Measurements from ENCODE around the gene CNNM3.
A peak's percentile ranks its signal among the peaks of the same experiment; 100 is the strongest.

Gene CNNM3

GRCh38 chr2:96853321-96853720 lies 37.3 kb downstream of the CNNM3 start:
- H3K4me2 ChIP-seq (ENCODE audit: low read depth, low read length, poor library complexity, severe bottlenecking): no peak overlapping the region
- H4K20me1 ChIP-seq (ENCODE audit: low read depth, low read length): no peaks in the 10 kb centered on the region
- no peaks in the 10 kb centered on the region for H3K36me3 ChIP-seq (ENCODE audit: low read length)
- H3K9me2 ChIP-seq (replicated peaks; ENCODE audit: insufficient read depth, low read length): no peaks in the 10 kb centered on the region
- H3K9me3 ChIP-seq (ENCODE audit: insufficient read depth, low read length): no peaks in the 10 kb centered on the region
- H3F3A ChIP-seq (ENCODE audit: insufficient read depth): no peaks in the 10 kb centered on the region
- H3K27ac ChIP-seq (ENCODE audit: low read depth, low read length): no peak overlapping the region
- no peak for TF ChIP-seq EZH2phosphoT487 (conservative IDR thresholded peaks at IDR 0.05; ENCODE audit: low read length)
- TF ChIP-seq, protein P1, sequence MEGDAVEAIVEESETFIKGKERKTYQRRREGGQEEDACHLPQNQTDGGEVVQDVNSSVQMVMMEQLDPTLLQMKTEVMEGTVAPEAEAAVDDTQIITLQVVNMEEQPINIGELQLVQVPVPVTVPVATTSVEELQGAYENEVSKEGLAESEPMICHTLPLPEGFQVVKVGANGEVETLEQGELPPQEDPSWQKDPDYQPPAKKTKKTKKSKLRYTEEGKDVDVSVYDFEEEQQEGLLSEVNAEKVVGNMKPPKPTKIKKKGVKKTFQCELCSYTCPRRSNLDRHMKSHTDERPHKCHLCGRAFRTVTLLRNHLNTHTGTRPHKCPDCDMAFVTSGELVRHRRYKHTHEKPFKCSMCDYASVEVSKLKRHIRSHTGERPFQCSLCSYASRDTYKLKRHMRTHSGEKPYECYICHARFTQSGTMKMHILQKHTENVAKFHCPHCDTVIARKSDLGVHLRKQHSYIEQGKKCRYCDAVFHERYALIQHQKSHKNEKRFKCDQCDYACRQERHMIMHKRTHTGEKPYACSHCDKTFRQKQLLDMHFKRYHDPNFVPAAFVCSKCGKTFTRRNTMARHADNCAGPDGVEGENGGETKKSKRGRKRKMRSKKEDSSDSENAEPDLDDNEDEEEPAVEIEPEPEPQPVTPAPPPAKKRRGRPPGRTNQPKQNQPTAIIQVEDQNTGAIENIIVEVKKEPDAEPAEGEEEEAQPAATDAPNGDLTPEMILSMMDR (IDR thresholded peaks at IDR 0.05; ENCODE audit: insufficient read depth, low read length, poor library complexity, severe bottlenecking): no peak
- H3K4me3 ChIP-seq (ENCODE audit: insufficient read depth, low read length, poor library complexity, severe bottlenecking): no peak overlapping the region
- H3K79me2 ChIP-seq (ENCODE audit: insufficient read depth, low read length): peaks cover 6% of the 10 kb centered on the region; the same call in 1 of the 2 replicates
- no peak overlapping the region for H2AFZ ChIP-seq (ENCODE audit: low read depth, low read length, severe bottlenecking)
- no peak overlapping the region for H3K9ac ChIP-seq (ENCODE audit: low read length)
- H3K27me3 ChIP-seq (ENCODE audit: low read length): no peaks in the 10 kb centered on the region

DNA sequence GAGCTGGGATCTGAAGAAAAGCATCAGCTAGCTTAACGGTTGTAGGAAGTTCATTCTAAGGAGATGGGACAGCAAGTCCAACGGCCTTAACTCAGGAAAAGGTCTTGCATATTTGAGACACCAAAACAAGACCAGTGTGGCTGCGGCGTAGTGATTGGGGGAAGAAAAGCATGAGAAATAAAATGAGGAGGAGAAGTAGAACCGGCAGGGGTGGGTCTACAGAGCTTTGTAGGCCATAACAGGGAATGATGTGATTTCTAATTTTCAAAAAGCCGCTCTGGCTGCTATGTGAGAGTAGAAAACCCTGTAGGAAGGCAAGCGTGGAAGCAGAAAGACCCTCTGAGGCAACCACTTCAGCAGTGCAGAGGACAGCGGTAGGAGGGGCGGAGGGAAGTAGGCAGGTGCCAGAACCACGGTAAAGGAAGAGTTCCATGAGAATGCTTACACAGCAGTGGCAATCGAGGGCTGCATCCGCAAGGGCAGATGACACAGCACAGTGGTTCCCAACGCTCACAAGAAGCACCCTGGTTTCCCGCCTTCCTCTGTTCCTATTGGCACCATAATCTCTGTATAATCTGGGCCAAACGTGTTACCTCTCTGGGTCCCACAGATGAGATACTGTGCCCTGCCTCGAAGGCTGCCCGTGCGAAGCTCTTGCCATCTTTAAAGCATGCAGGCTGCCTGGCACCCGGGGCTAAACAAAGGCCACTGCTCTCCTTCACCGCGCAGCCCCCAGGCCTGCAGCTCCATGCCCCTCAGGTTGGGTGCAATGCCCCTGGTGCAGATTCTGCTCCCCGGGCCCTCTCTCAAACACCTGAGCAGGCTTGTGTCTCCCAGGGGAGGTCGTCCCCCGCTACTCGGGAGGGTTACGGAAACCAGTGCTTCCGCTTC lies 41.0 kb downstream of the CNNM3 start:
- Histone ChIP-seq H2AFZ (ENCODE audit: low read depth, low read length, severe bottlenecking) (peak overlapping the region; percentile 87), H3K27ac (ENCODE audit: low read depth, low read length) (peak overlapping the region; percentile 67)
- TF ChIP-seq, protein P1 (IDR thresholded peaks at IDR 0.05; ENCODE audit: insufficient read depth, low read length, poor library complexity, severe bottlenecking): no peak
- no peak for TF ChIP-seq EZH2phosphoT487 (conservative IDR thresholded peaks at IDR 0.05; ENCODE audit: low read length)

DNA sequence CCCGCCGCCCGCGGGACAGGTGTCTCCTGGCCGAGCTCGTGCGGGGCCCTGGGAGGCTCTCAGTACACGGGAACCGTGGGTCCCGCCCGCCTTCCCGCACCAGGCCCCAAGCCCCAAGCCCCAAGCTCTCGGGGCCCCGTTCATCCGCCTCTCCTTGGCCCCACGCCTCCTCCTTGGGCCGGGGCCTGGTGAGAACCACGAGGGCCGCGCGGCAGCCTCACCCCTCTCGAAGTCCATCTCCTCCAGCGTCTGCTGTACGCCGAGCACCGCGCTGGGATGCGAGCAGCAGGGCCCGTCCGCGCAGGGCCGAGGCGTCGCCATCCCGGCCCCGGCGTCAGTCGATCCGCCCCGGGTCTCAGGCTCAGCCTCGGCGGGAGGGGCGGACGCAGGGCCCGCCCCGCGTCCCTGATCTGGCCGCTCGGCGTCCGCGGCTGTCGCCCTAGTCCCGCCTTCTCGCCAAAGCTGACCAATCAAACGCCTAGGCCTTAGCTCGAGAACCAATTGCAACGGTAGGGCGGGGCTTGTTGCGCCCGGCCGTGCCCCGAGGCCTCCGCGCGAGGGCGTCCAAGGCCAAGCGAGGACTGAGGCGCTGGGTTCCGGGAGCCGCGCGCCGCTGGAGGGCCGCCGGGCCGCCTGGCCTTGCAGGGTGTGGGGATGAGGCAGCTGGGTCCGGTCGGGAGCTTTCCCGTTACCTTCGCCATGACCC lies 41.8 kb downstream of the CNNM3 start, which contains the start of gene ANKRD39:
Gene ANKRD39, minus strand, starts transcription at position 350 of the 706 bp plus-strand sequence. Its CDS starts 29 bp downstream, at position 321.
- peak within 1 kb of the TSS; percentile 78 for H3K4me2 ChIP-seq (ENCODE audit: low read depth, low read length, poor library complexity, severe bottlenecking)
- H3K79me2 ChIP-seq (ENCODE audit: insufficient read depth, low read length): peaks cover 6% of the 10 kb centered on the region; the same call in 1 of the 2 replicates
- no peaks in the 10 kb centered on the region for H3K27me3 ChIP-seq (ENCODE audit: low read length)
- no peaks in the 10 kb centered on the region for H3K9me2 ChIP-seq (replicated peaks; ENCODE audit: insufficient read depth, low read length)
- no peaks in the 10 kb centered on the region for H3K9me3 ChIP-seq (ENCODE audit: insufficient read depth, low read length)
- no peaks in the 10 kb centered on the region for H3F3A ChIP-seq (ENCODE audit: insufficient read depth)
- TF ChIP-seq, protein P1 (IDR thresholded peaks at IDR 0.05; ENCODE audit: insufficient read depth, low read length, poor library complexity, severe bottlenecking): peak; percentile 81
- no peak for TF ChIP-seq EZH2phosphoT487 (conservative IDR thresholded peaks at IDR 0.05; ENCODE audit: low read length)
- peak within 1 kb of the TSS; percentile 72 for H3K4me3 ChIP-seq (ENCODE audit: insufficient read depth, low read length, poor library complexity, severe bottlenecking)
- no peaks in the 10 kb centered on the region for H3K36me3 ChIP-seq (ENCODE audit: low read length)
- peak within 1 kb of the TSS; percentile 79 for H3K9ac ChIP-seq (ENCODE audit: low read length)
- H4K20me1 ChIP-seq (ENCODE audit: low read depth, low read length): no peaks in the 10 kb centered on the region
- peak within 1 kb of the TSS; percentile 87 for H2AFZ ChIP-seq (ENCODE audit: low read depth, low read length, severe bottlenecking)
- H3K27ac ChIP-seq (ENCODE audit: low read depth, low read length): peak within 1 kb of the TSS; percentile 67

More for the DNA sequence above, 41.0 kb downstream of the CNNM3 start:
- no peaks in the 10 kb centered on the region for H3K27me3 ChIP-seq (ENCODE audit: low read length)
- no peaks in the 10 kb centered on the region for H3K9me2 ChIP-seq (replicated peaks; ENCODE audit: insufficient read depth, low read length)
- H3K36me3 ChIP-seq (ENCODE audit: low read length): no peaks in the 10 kb centered on the region
- H4K20me1 ChIP-seq (ENCODE audit: low read depth, low read length): no peaks in the 10 kb centered on the region
- H3F3A ChIP-seq (ENCODE audit: insufficient read depth): no peaks in the 10 kb centered on the region
- H3K4me2 ChIP-seq (ENCODE audit: low read depth, low read length, poor library complexity, severe bottlenecking): peak overlapping the region; percentile 78
- peaks cover 6% of the 10 kb centered on the region; the same call in 1 of the 2 replicates for H3K79me2 ChIP-seq (ENCODE audit: insufficient read depth, low read length)
- peak overlapping the region; percentile 79 for H3K9ac ChIP-seq (ENCODE audit: low read length)
- H3K4me3 ChIP-seq (ENCODE audit: insufficient read depth, low read length, poor library complexity, severe bottlenecking): peak overlapping the region; percentile 72
- no peaks in the 10 kb centered on the region for H3K9me3 ChIP-seq (ENCODE audit: insufficient read depth, low read length)
